Right lobe of liver (tissue), 6 donors: Measurements from ENCODE around the gene ITSN1. TPM values are rescaled to one million over a fixed set of nuclear protein-coding genes. Genes with fewer than 3 reads are reported as not detected.
A peak's percentile ranks its signal among the peaks of the same experiment; 100 is the strongest.

Experiments
- ATAC-seq, 4 donors: fragments of 200-7000 bp; cut with Tn5 transposase; one replicate each; pipeline ENCODE4 v1.9.1; 2020; ENCODE audit warnings: mild to moderate bottlenecking in 4 of 4, moderate library complexity in 4 of 4
- DNase-seq, 3 donors: peaks; one replicate each; pipeline ENCODE4 v3.0.0-alpha.2; 2020
- H3K27ac ChIP-seq, 3 donors: fragments of 200-600 bp; one replicate each; pipeline ENCODE4 v1.8.0; 2022
- H3K27me3 ChIP-seq, 2 donors: fragments of 200-600 bp; one replicate each; pipeline ENCODE4 v1.8.0; 2022
- H3K36me3 ChIP-seq, 4 donors: fragments of 200-600 bp; sonication (generic) in 1 of 4; one replicate each; pipeline versions ENCODE4 v1.5.1 to v1.8.0; 2017 to 2022; ENCODE audit warnings: control low read depth in 1 of 4
- H3K4me1 ChIP-seq, 4 donors: fragments of 200-600 bp; sonication (generic) in 1 of 4; one replicate each; pipeline versions ENCODE4 v1.5.1 to v1.8.0; 2017 to 2022; ENCODE audit warnings: control low read depth in 1 of 4
- H3K4me3 ChIP-seq, 3 donors: fragments of 200-600 bp; one replicate each; pipeline ENCODE4 v1.8.0; 2022
- H3K9me3 ChIP-seq, 4 donors: fragments of 200-600 bp; sonication (generic) in 1 of 4; one replicate each; pipeline versions ENCODE4 v1.5.1 to v1.8.0; 2017 to 2022; ENCODE audit warnings: control low read depth in 1 of 4
- POLR2A ChIP-seq: fragments of 450-650 bp; IDR thresholded peaks from one replicate; pipeline ENCODE4 v1.6.1; 2017; ENCODE audit warnings: antibody characterized with exemption, mild to moderate bottlenecking
- WGBS: methylation state at CpG from one replicate; pipeline ENCODE4 v1.1.6; 2018; ENCODE audit warnings: low coverage, low lambda C conversion rate; ENCODE audit not compliant: insufficient coverage; ENCODE audit errors: missing lambda C conversion rate; 5-methylcytosine and 5-hydroxymethylcytosine counted together
- intact Hi-C, 2 donors: fragments of 100-400 bp; cut with DNase I; formaldehyde crosslinking; loops; one replicate each; pipeline versions ENCODE4 v1.11.2 to v1.14.1; 2022
- total RNA-seq, 6 experiments: library from RNA; depleted of rRNA in 2 of 6; stranded (reverse); fragments of >200 nt in 2 of 6; fragmentation: NEBNext Ultra II Directional in 3 of 6; extraction: Animal tissue kit (Norgen Biotek cat#: 25700) in 3 of 6; gene quantifications; one replicate each; pipeline versions ENCODE4 v1.1.0 to v1.2.4, GENCODE V29; 2016 to 2023
- TF ChIP-seq, protein P1 (sequence below), 4 donors: fragments of 200-600 bp in 3 of 4; fragments of 450-650 bp in 1 of 4; IDR thresholded peaks; one replicate each; pipeline versions ENCODE4 v1.5.1 to v1.8.0; 2016 to 2022; ENCODE audit warnings: antibody characterized with exemption in 4 of 4, mild to moderate bottlenecking in 2 of 4
- donor health status: DM: no; HTN: yes; CAD: no.
- donor health status: DM: no; HTN: no; CAD: no.
- donor health status: DM: no; HTN: no; CAD: no.
- donor health status: DM: no; HTN: yes; CAD: no.
- donor health status: DM: no; HTN: yes; CAD: no.

ITSN1 gene
- total RNA-seq, 6 experiments from 2014 or later, result 27.8 to 63.1 (median 33.8) TPM

DNA sequence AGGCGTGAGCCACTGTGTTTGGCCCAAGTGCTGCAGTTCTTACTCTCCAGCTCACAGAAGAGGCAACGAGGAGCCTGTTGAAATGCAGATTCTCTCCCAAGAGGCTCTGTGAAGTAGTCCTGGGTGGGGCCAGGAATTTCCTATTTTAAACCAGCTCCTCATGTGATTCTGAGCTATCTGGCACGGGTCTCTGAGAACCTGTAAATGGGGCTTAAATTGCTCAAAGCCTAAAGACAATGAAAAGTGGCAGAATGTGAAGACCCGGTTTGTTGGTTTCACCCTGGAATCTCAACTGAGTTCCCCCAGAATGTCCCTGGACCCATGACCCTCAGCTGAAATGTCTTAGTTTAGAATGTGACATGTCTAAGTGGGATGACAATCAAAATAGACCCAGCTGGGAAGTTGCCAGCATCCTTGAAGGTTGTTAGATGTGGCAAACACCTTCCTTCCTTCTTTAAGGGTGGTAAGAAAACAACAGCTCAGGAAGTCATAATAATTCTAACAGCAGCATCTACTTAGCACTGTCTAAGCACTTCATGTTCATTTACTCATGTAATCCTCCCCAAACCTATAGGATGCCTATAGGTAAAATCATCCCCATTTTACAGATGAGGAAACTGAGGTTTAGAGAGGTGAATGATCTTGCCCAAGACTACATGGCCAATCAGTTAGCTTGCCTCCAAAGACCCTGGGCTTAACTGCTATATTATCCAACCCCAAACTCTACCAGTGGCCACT, 294.2 kb downstream of the ITSN1 start:
- TF ChIP-seq, protein P1, sequence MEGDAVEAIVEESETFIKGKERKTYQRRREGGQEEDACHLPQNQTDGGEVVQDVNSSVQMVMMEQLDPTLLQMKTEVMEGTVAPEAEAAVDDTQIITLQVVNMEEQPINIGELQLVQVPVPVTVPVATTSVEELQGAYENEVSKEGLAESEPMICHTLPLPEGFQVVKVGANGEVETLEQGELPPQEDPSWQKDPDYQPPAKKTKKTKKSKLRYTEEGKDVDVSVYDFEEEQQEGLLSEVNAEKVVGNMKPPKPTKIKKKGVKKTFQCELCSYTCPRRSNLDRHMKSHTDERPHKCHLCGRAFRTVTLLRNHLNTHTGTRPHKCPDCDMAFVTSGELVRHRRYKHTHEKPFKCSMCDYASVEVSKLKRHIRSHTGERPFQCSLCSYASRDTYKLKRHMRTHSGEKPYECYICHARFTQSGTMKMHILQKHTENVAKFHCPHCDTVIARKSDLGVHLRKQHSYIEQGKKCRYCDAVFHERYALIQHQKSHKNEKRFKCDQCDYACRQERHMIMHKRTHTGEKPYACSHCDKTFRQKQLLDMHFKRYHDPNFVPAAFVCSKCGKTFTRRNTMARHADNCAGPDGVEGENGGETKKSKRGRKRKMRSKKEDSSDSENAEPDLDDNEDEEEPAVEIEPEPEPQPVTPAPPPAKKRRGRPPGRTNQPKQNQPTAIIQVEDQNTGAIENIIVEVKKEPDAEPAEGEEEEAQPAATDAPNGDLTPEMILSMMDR (IDR thresholded peaks at IDR 0.05), result no peak
- no peak for TF ChIP-seq POLR2A
- DNase-seq (no peak), ATAC-seq (peak in 1 of 4 donors; percentile 11)
- 77% methylated on average over 3 of the region's 4 CpGs for WGBS
- Histone ChIP-seq H3K27ac (no peak overlapping the region), H3K4me3 (no peak overlapping the region), H3K27me3 (no peaks in the 10 kb centered on the region), H3K36me3 (no peaks in the 10 kb centered on the region), H3K9me3 (no peaks in the 10 kb centered on the region), H3K4me1 (peaks cover 0 to 10% (median 0%) of the 10 kb centered on the region in 4 donors)
- intact Hi-C loops, result no loop called here

DNA sequence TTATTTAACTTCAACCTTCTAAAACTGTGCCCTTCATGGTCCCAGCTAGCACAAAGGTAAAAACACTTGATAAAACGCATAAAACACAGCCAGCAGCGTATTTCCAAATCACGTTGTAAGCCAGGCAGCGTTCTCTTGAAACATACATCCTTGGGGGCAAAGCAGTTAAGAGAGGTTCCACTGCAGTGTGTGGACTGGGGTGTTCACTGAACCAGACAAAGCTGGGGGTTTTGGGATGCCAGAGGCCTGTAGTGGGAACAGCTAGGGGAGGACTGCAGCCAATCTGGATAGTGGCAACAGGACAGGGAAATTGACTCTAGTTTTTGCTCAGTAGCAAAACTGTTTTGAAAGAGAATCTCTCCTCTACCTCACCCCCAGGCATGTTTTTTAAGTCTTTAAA, 294.8 kb downstream of the ITSN1 start:
- Histone ChIP-seq H3K4me3 (no peak overlapping the region), H3K4me1 (peaks cover 0 to 10% (median 0%) of the 10 kb centered on the region in 4 donors), H3K27me3 (no peaks in the 10 kb centered on the region), H3K27ac (no peak overlapping the region), H3K36me3 (no peaks in the 10 kb centered on the region), H3K9me3 (no peaks in the 10 kb centered on the region)
- 86% methylated on average over 4 of the region's 4 CpGs for WGBS
- DNase-seq (no peak), ATAC-seq (no peak)
- TF ChIP-seq POLR2A, result no peak
- TF ChIP-seq, protein P1 (IDR thresholded peaks at IDR 0.05), result no peak
- intact Hi-C loops, result no loop called here

DNA sequence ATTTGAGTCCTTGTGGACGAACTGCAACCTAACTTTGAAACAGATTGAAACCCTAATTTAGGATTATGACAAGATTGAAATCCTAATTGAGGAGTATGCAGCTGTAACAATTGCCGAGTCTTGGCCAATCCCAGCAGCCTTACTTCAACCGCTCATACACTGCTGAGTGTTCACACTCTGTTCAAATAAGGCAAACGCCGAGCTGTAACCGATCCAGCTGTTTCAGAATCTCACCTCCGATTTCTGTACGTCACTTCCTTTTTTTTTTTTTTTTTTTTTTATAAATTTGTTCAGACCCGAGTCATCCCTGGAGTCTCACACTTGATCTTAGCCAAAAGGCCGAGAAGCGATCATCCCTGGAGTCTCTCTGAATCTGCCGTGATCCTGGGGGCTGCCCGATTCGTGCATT, 295.6 kb downstream of the ITSN1 start:
- no peak for ATAC-seq
- intact Hi-C loops, result no loop called here

DNA sequence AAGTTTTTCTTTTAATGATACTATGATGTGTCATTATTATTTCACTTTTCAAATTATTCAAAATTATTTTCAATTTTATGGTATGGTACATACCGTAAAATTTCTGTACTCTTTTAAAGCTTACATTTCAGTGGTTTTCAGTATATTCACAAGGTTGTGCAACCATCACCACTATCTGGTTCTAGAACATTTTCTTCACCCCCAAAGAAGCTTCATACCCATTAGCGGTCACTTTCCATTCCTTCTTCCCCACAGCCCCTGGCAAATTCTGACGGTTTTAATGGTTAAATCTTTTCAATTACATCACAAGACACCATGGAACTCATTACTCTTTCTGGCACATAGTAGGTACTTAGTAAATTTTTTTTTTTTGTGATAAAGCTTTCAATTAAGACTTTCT, 296.1 kb downstream of the ITSN1 start:
- no peaks in the 10 kb centered on the region for H3K9me3 ChIP-seq
- H3K4me3 ChIP-seq, result no peak overlapping the region
- H3K27ac ChIP-seq, result no peak overlapping the region
- TF ChIP-seq, protein P1 (IDR thresholded peaks at IDR 0.05), result no peak
- TF ChIP-seq POLR2A, result no peak
- H3K36me3 ChIP-seq, result no peaks in the 10 kb centered on the region
- no peaks in the 10 kb centered on the region for H3K4me1 ChIP-seq
- ATAC-seq (no peak), DNase-seq (no peak)
- intact Hi-C loops, result no loop called here
- H3K27me3 ChIP-seq, result no peaks in the 10 kb centered on the region
- WGBS, result 71% methylated on average over 3 of the region's 3 CpGs

More for the DNA sequence above, 295.6 kb downstream of the ITSN1 start:
- H3K9me3 ChIP-seq, result no peaks in the 10 kb centered on the region
- H3K4me3 ChIP-seq, result no peak overlapping the region
- WGBS, result 81% methylated on average over 14 of the region's 14 CpGs
- TF ChIP-seq, protein P1 (IDR thresholded peaks at IDR 0.05), result no peak
- TF ChIP-seq POLR2A, result no peak
- H3K36me3 ChIP-seq, result no peaks in the 10 kb centered on the region
- no peak for DNase-seq
- no peaks in the 10 kb centered on the region for H3K27me3 ChIP-seq
- H3K4me1 ChIP-seq, result peaks cover 0 to 3% (median 0%) of the 10 kb centered on the region in 4 donors
- no peak overlapping the region for H3K27ac ChIP-seq
